Tibial nerve (tissue), 4 donors: ENCODE measurements around the gene SLC27A2.

ENCODE experiments used
- EP300 ChIP-seq, 2 donors: sonication (generic); formaldehyde crosslinking; IDR thresholded peaks; one replicate each; pipeline ENCODE4 v1.6.1; 2017; ENCODE audit warnings: antibody characterized with exemption in 2 of 2, mild to moderate bottlenecking in 1 of 2
- TF ChIP-seq, protein P1 (sequence below), 5 experiments: fragments of 200-600 bp in 3 of 5; fragments of 450-650 bp in 2 of 5; sonication (generic) in 3 of 5; IDR thresholded peaks; one replicate each; pipeline ENCODE4 v1.5.1; 2016 to 2019; ENCODE audit warnings: antibody characterized with exemption in 5 of 5, mild to moderate bottlenecking in 3 of 5, moderate library complexity in 2 of 5

DNA sequence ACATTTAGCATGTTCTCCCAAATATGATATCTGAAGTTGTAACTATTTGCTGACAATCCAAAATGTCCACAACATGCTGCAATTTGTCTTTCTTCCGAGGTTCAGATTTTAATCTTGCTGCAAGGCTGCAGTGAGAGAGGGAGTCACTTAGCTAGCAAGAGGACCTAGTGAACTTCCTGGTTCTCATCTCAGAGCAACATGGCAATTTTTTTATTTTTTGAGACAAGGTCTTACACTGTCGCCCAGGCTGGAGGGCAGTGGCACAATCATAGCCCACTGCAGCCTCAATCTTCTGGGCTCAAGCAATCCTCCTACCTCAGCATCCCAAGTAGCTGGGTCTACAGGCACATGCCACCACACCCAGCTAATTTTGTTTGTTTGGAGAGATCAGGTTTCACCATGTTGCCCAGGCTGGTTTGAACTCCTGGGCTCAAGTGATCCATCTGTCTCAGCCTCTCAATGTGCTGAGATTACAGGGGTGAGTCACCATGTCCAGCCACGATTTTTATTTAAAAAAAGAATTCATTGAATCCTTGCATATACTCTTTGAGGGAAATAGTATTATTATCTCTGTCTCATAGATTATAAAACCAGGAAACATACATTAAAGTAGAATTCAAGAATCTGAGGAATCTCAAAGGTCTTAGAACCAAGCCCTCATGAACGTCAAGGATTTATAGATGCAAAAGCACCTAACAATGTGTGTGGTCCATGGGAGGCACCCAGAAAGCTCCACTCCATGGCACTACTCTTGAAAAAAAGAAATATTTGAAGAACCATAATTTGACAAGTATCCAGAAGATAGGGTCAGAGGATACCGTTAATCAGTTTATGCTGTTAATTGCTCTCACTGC lies 74.4 kb downstream of the SLC27A2 start:
- TF ChIP-seq, protein P1, sequence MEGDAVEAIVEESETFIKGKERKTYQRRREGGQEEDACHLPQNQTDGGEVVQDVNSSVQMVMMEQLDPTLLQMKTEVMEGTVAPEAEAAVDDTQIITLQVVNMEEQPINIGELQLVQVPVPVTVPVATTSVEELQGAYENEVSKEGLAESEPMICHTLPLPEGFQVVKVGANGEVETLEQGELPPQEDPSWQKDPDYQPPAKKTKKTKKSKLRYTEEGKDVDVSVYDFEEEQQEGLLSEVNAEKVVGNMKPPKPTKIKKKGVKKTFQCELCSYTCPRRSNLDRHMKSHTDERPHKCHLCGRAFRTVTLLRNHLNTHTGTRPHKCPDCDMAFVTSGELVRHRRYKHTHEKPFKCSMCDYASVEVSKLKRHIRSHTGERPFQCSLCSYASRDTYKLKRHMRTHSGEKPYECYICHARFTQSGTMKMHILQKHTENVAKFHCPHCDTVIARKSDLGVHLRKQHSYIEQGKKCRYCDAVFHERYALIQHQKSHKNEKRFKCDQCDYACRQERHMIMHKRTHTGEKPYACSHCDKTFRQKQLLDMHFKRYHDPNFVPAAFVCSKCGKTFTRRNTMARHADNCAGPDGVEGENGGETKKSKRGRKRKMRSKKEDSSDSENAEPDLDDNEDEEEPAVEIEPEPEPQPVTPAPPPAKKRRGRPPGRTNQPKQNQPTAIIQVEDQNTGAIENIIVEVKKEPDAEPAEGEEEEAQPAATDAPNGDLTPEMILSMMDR (IDR thresholded peaks at IDR 0.05), result no peak
- TF ChIP-seq EP300 (IDR thresholded peaks at IDR 0.05), result no peak
